ENCODE results near the gene MIF.
"Not testable (repeated sequence)": the region's sequence is repeated elsewhere in the genome, so short reads cannot be mapped to it uniquely, and the experiment has no call there.

Gene MIF

DNA sequence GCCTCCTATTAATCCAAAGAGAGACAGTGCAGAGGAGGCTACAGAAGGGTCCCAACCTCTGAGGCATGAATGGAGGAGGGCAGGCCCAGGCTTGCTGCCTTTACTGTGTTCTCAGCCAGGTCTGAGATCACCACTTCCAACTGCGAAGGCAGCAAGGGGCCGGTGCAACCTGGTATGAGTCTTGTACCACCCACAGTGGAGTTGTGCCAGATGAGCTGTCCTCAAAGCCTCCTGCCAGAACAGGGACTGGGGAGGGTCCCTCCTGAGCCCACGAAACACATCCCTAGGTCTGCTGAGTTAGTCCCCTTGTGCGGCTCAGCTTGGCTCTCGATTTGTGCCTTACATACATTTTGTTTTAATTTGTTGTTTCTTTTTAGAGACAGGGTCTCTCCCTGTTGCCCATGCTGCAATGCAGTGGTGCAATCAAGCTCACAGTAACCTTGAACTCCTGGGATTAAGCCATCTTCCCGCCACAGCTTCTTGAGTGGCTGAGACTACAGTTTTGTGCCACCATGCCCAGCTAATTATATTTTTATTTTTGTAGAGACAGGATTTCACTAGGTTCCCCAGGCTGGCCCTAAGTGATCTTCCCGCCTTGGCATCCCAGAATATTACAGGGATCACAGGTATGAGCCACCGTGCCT, 9.3 kb downstream of the MIF start:
- Histone ChIP-seq H3K27me3 (ENCODE audit: insufficient read depth, low read length, poor library complexity, severe bottlenecking) (no peaks in the 10 kb centered on the region), H3K4me1 (ENCODE audit: insufficient read depth, low read length, poor library complexity, severe bottlenecking) (no peaks in the 10 kb centered on the region), H4K20me1 (ENCODE audit: insufficient read depth, low read length, poor library complexity, severe bottlenecking) (peaks cover 2% of the 10 kb centered on the region), H3K4me2 (ENCODE audit: low read depth, low read length, poor library complexity, severe bottlenecking) (no peak overlapping the region), H3K9ac (ENCODE audit: low read depth, low read length, poor library complexity, severe bottlenecking) (no peak overlapping the region), H2AFZ (ENCODE audit: low read length) (no peak overlapping the region), H3K79me2 (ENCODE audit: insufficient read depth, low read length) (no peaks in the 10 kb centered on the region), H3K9me3 (ENCODE audit: insufficient read depth, low read depth, low read length) (no peaks in the 10 kb centered on the region), H3F3A (ENCODE audit: low read depth) (no peaks in the 10 kb centered on the region), H3K36me3 (ENCODE audit: insufficient read depth, low read length) (no peaks in the 10 kb centered on the region), H3K9me2 (replicated peaks; ENCODE audit: low read depth, low read length) (no peaks in the 10 kb centered on the region), H3K4me3 (ENCODE audit: low read length, poor library complexity, severe bottlenecking) (no peak overlapping the region)
- TF ChIP-seq, protein P1, sequence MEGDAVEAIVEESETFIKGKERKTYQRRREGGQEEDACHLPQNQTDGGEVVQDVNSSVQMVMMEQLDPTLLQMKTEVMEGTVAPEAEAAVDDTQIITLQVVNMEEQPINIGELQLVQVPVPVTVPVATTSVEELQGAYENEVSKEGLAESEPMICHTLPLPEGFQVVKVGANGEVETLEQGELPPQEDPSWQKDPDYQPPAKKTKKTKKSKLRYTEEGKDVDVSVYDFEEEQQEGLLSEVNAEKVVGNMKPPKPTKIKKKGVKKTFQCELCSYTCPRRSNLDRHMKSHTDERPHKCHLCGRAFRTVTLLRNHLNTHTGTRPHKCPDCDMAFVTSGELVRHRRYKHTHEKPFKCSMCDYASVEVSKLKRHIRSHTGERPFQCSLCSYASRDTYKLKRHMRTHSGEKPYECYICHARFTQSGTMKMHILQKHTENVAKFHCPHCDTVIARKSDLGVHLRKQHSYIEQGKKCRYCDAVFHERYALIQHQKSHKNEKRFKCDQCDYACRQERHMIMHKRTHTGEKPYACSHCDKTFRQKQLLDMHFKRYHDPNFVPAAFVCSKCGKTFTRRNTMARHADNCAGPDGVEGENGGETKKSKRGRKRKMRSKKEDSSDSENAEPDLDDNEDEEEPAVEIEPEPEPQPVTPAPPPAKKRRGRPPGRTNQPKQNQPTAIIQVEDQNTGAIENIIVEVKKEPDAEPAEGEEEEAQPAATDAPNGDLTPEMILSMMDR (conservative IDR thresholded peaks at IDR 0.05; ENCODE audit: low read length) = no peak
- TF ChIP-seq EZH2phosphoT487 (IDR thresholded peaks at IDR 0.05; ENCODE audit: borderline replicate concordance) = no peak

- Histone ChIP-seq H3K9ac (ENCODE audit: low read depth, low read length, poor library complexity, severe bottlenecking) (no peak overlapping the region), H3K36me3 (ENCODE audit: insufficient read depth, low read length) (no peaks in the 10 kb centered on the region), H2AFZ (ENCODE audit: low read length) (no peak overlapping the region), H3K4me2 (ENCODE audit: low read depth, low read length, poor library complexity, severe bottlenecking) (no peak overlapping the region), H3K4me1 (ENCODE audit: insufficient read depth, low read length, poor library complexity, severe bottlenecking) (no peaks in the 10 kb centered on the region), H3K27me3 (ENCODE audit: insufficient read depth, low read length, poor library complexity, severe bottlenecking) (no peaks in the 10 kb centered on the region), H3K4me3 (ENCODE audit: low read length, poor library complexity, severe bottlenecking) (no peak overlapping the region), H4K20me1 (ENCODE audit: insufficient read depth, low read length, poor library complexity, severe bottlenecking) (no peaks in the 10 kb centered on the region), H3K9me2 (replicated peaks; ENCODE audit: low read depth, low read length) (no peaks in the 10 kb centered on the region), H3K79me2 (ENCODE audit: insufficient read depth, low read length) (no peaks in the 10 kb centered on the region), H3F3A (ENCODE audit: low read depth) (no peaks in the 10 kb centered on the region), H3K9me3 (ENCODE audit: insufficient read depth, low read depth, low read length) (no peaks in the 10 kb centered on the region)
- TF ChIP-seq, protein P1 (conservative IDR thresholded peaks at IDR 0.05; ENCODE audit: low read length) = no peak
- TF ChIP-seq EZH2phosphoT487 (IDR thresholded peaks at IDR 0.05; ENCODE audit: borderline replicate concordance) = no peak
These were observed 10.5 kb downstream of the MIF start for GRCh38 chr22:23904573-23905254.

- Histone ChIP-seq H3K9ac (ENCODE audit: low read depth, low read length, poor library complexity, severe bottlenecking) (no peak overlapping the region), H3K4me2 (ENCODE audit: low read depth, low read length, poor library complexity, severe bottlenecking) (no peak overlapping the region), H3K9me2 (replicated peaks; ENCODE audit: low read depth, low read length) (no peaks in the 10 kb centered on the region), H3K9me3 (ENCODE audit: insufficient read depth, low read depth, low read length) (no peaks in the 10 kb centered on the region), H3K27me3 (ENCODE audit: insufficient read depth, low read length, poor library complexity, severe bottlenecking) (no peaks in the 10 kb centered on the region), H3F3A (ENCODE audit: low read depth) (no peaks in the 10 kb centered on the region), H4K20me1 (ENCODE audit: insufficient read depth, low read length, poor library complexity, severe bottlenecking) (no peaks in the 10 kb centered on the region), H3K36me3 (ENCODE audit: insufficient read depth, low read length) (no peaks in the 10 kb centered on the region), H3K4me3 (ENCODE audit: low read length, poor library complexity, severe bottlenecking) (no peak overlapping the region), H3K79me2 (ENCODE audit: insufficient read depth, low read length) (no peaks in the 10 kb centered on the region), H2AFZ (ENCODE audit: low read length) (no peak overlapping the region), H3K4me1 (ENCODE audit: insufficient read depth, low read length, poor library complexity, severe bottlenecking) (peaks cover 9% of the 10 kb centered on the region)
- TF ChIP-seq EZH2phosphoT487 (IDR thresholded peaks at IDR 0.05; ENCODE audit: borderline replicate concordance) = no peak
- TF ChIP-seq, protein P1 (conservative IDR thresholded peaks at IDR 0.05; ENCODE audit: low read length) = no peak
These were observed 12.5 kb downstream of the MIF start for GRCh38 chr22:23906641-23907040.

DNA sequence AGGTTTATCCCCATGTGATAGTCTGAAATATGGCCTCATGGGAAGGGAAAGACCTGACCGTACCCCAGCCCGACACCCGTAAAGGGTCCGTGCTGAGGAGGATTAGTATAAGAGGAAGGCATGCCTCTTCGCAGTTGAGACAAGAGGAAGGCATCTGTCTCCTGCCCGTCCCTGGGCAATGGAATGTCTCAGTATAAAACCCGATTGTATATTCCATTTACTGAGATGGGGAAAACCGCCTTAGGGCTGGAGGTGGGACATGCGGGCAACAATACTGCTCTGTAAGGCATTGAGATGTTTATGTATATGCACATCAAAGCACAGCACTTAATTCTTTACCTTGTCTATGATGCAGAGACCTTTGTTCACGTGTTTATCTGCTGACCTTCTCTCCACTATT, 13.2 kb downstream of the MIF start:
- not testable (repeated sequence) for H3F3A ChIP-seq (ENCODE audit: low read depth); H3K4me3 ChIP-seq (ENCODE audit: low read length, poor library complexity, severe bottlenecking); H3K9ac ChIP-seq (ENCODE audit: low read depth, low read length, poor library complexity, severe bottlenecking); H3K9me3 ChIP-seq (ENCODE audit: insufficient read depth, low read depth, low read length); H2AFZ ChIP-seq (ENCODE audit: low read length); H4K20me1 ChIP-seq (ENCODE audit: insufficient read depth, low read length, poor library complexity, severe bottlenecking); H3K9me2 ChIP-seq (replicated peaks; ENCODE audit: low read depth, low read length); H3K36me3 ChIP-seq (ENCODE audit: insufficient read depth, low read length); H3K27me3 ChIP-seq (ENCODE audit: insufficient read depth, low read length, poor library complexity, severe bottlenecking); H3K79me2 ChIP-seq (ENCODE audit: insufficient read depth, low read length); H3K4me2 ChIP-seq (ENCODE audit: low read depth, low read length, poor library complexity, severe bottlenecking)
- H3K4me1 ChIP-seq (ENCODE audit: insufficient read depth, low read length, poor library complexity, severe bottlenecking) = peaks cover 17% of the 10 kb centered on the region
